CD8-positive, alpha-beta memory T cell (primary cell): ENCODE measurements around the gene RALGAPA2. TPM values are rescaled to one million over a fixed set of nuclear protein-coding genes. Genes with fewer than 3 reads are reported as not detected.

Source experiments
- CTCF ChIA-PET: fragments of 350-600 bp; sonication (Branson Sonifier 250); formaldehyde crosslinking; loops from one replicate; lab custom pipeline; 2021; ENCODE audit warnings: antibody characterized with exemption; lab: Charles Lee
- POLR2A ChIA-PET: fragments of 350-600 bp; sonication (Branson Sonifier 250); formaldehyde crosslinking; loops from one replicate; lab custom pipeline; 2021; ENCODE audit warnings: antibody characterized with exemption; lab: Charles Lee
- DNase-seq, 5 donors: peaks; one replicate each; pipeline versions ENCODE4 v3.0.0 to v3.0.0-alpha.2; 2020 to 2022; ENCODE audit warnings: mixed read lengths in 1 of 5
- H3K27ac ChIP-seq: one replicate; pipeline ENCODE4 v1.7.0; 2013; ENCODE audit warnings: low read depth, mild to moderate bottlenecking, low read length, moderate library complexity
- H3K27me3 ChIP-seq: 2 replicates; pipeline ENCODE4 v1.7.0; 2013; ENCODE audit warnings: low read length, mild to moderate bottlenecking; ENCODE audit not compliant: insufficient read depth, poor library complexity, severe bottlenecking
- H3K36me3 ChIP-seq: 2 replicates; pipeline ENCODE4 v1.7.0; 2013; ENCODE audit warnings: mild to moderate bottlenecking, low read length, moderate library complexity; ENCODE audit not compliant: insufficient read depth
- H3K4me1 ChIP-seq: 2 replicates; pipeline ENCODE4 v1.7.0; 2013; ENCODE audit warnings: mild to moderate bottlenecking, low read length, moderate library complexity; ENCODE audit not compliant: insufficient read depth
- H3K4me3 ChIP-seq: 2 replicates; pipeline ENCODE4 v1.7.0; 2013; ENCODE audit warnings: mild to moderate bottlenecking, low read length
- H3K9me3 ChIP-seq: 2 replicates; pipeline ENCODE4 v1.7.0; 2013; ENCODE audit warnings: mild to moderate bottlenecking, low read length
- H3K27ac Mint-ChIP-seq, 8 donors: one replicate each; pipeline ENCODE4 v1.8.0; 2020 to 2021; ENCODE audit warnings: mixed read lengths in 8 of 8, mild to moderate bottlenecking in 6 of 8, inconsistent platforms in 3 of 8, moderate library complexity in 3 of 8
- H3K27me3 Mint-ChIP-seq, 2 donors: one replicate each; pipeline ENCODE4 v1.8.0; 2020 to 2021; ENCODE audit warnings: mixed read lengths in 2 of 2, mild to moderate bottlenecking in 1 of 2, moderate library complexity in 1 of 2
- H3K36me3 Mint-ChIP-seq, 3 donors: one replicate each; pipeline ENCODE4 v1.8.0; 2020 to 2021; ENCODE audit warnings: mixed read lengths in 3 of 3, inconsistent platforms in 1 of 3, mild to moderate bottlenecking in 1 of 3
- H3K4me1 Mint-ChIP-seq, 3 donors: one replicate each; pipeline ENCODE4 v1.8.0; 2020 to 2021; ENCODE audit warnings: mixed read lengths in 3 of 3, inconsistent platforms in 1 of 3, mild to moderate bottlenecking in 1 of 3
- H3K4me3 Mint-ChIP-seq, 7 donors: one replicate each; pipeline ENCODE4 v1.8.0; 2020 to 2021; ENCODE audit warnings: mixed read lengths in 7 of 7, mild to moderate bottlenecking in 6 of 7, moderate library complexity in 4 of 7, inconsistent platforms in 2 of 7
- H3K9me3 Mint-ChIP-seq, 5 donors: one replicate each; pipeline ENCODE4 v1.8.0; 2020 to 2022; ENCODE audit warnings: mixed read lengths in 5 of 5, mild to moderate bottlenecking in 3 of 5, moderate library complexity in 2 of 5, inconsistent platforms in 1 of 5
- polyA plus RNA-seq: library from polyadenylated mRNA; unstranded; fragments of 300-500 nt; fragmentation: Illumina TruSeq; gene quantifications from one replicate; pipeline ENCODE4 v1.2.3, GENCODE V29; 2021
- total RNA-seq, 2 experiments: library from RNA; stranded (reverse); gene quantifications; one replicate each; pipeline ENCODE4 v1.2.3, GENCODE V29; 2021

RALGAPA2 gene
- total and polyA plus RNA-seq, 3 experiments from 2014 or later, result 7.4 to 14.5 (median 13.4) TPM

DNA sequence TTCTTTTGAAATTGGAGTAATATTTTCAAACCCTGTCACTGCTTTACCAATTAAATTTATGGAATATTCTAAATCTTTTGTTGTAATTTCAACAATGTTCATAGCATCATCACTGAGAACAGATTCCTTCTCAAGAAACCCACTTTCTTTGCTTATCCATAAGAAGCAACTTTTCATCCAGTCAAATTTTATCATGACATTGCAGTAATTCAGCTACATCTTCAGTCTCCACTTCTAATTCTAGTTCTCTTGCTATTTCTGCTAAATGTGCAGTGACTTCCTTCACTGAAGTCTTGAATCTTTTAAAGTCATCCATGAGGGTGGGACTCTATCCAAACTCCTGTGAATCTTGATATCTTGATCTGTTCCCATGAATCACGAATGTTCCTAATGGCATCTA is 212.1 kb downstream of the RALGAPA2 start:
- no peaks in the 10 kb centered on the region for H3K4me1 ChIP-seq
- H3K27me3 ChIP-seq, result no peaks in the 10 kb centered on the region
- Mint-ChIP-seq H3K27me3 (no peaks in the 10 kb centered on the region), H3K4me3 (no peak overlapping the region), H3K9me3 (no peaks in the 10 kb centered on the region), H3K27ac (no peak overlapping the region), H3K4me1 (no peaks in the 10 kb centered on the region), H3K36me3 (peaks cover 19 to 90% (median 43%) of the 10 kb centered on the region in 3 donors)
- H3K27ac ChIP-seq, result no peak overlapping the region
- no peak for DNase-seq
- H3K36me3 ChIP-seq, result peaks cover 17% of the 10 kb centered on the region
- CTCF ChIA-PET, result interaction anchor here (1.1 kb wide), 1 partner anchor 14 kb away, joined by 3 read pairs; no protein-coding TSS in a partner anchor
- H3K9me3 ChIP-seq, result no peaks in the 10 kb centered on the region
- no peak overlapping the region for H3K4me3 ChIP-seq
- POLR2A ChIA-PET, result no interaction called here

DNA sequence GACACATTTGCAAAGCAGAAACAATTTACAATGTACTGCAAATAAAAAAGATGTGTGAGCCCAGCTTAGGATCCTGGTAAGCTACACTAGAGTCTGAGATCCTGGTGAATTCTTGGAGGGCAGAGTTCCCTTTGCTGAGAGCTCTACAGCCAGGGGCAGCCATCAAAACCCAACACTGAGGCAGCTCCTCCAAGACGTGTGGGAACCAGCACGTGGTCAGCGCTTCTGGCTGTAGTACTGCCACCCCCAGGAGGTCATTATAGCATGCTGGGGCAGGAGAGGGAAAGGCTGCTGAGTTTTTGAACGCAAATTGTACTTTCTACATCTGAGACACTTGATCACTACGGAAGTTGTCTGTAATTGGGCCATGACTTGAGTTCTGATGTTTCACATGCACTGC is 213.0 kb downstream of the RALGAPA2 start:
- Histone ChIP-seq H3K27me3 (no peaks in the 10 kb centered on the region), H3K36me3 (peaks cover 17% of the 10 kb centered on the region), H3K4me3 (no peak overlapping the region), H3K27ac (no peak overlapping the region), H3K9me3 (no peaks in the 10 kb centered on the region), H3K4me1 (no peaks in the 10 kb centered on the region)
- H3K4me3 Mint-ChIP-seq, result no peak overlapping the region
- H3K4me1 Mint-ChIP-seq, result no peaks in the 10 kb centered on the region
- POLR2A ChIA-PET, result no interaction called here
- no peaks in the 10 kb centered on the region for H3K27me3 Mint-ChIP-seq
- no peaks in the 10 kb centered on the region for H3K9me3 Mint-ChIP-seq
- peaks cover 15 to 90% (median 38%) of the 10 kb centered on the region in 3 donors for H3K36me3 Mint-ChIP-seq
- CTCF ChIA-PET, result no interaction called here
- peak overlapping the region in 1 of 8 donors; percentile 17 for H3K27ac Mint-ChIP-seq
- DNase-seq, result no peak

- Mint-ChIP-seq H3K4me3 (no peak overlapping the region), H3K27ac (peak overlapping the region in 1 of 8 donors; percentile 17), H3K9me3 (no peaks in the 10 kb centered on the region), H3K4me1 (no peaks in the 10 kb centered on the region), H3K36me3 (peaks cover 14 to 91% (median 37%) of the 10 kb centered on the region in 3 donors), H3K27me3 (no peaks in the 10 kb centered on the region)
- H3K27ac ChIP-seq, result no peak overlapping the region
- CTCF ChIA-PET, result no interaction called here
- no peak for DNase-seq
- no peaks in the 10 kb centered on the region for H3K27me3 ChIP-seq
- POLR2A ChIA-PET, result no interaction called here
- no peaks in the 10 kb centered on the region for H3K9me3 ChIP-seq
- no peak overlapping the region for H3K4me3 ChIP-seq
- no peaks in the 10 kb centered on the region for H3K4me1 ChIP-seq
- peaks cover 17% of the 10 kb centered on the region for H3K36me3 ChIP-seq
These were observed 214.2 kb downstream of the RALGAPA2 start for GRCh38 chr20:20498076-20498861.

DNA sequence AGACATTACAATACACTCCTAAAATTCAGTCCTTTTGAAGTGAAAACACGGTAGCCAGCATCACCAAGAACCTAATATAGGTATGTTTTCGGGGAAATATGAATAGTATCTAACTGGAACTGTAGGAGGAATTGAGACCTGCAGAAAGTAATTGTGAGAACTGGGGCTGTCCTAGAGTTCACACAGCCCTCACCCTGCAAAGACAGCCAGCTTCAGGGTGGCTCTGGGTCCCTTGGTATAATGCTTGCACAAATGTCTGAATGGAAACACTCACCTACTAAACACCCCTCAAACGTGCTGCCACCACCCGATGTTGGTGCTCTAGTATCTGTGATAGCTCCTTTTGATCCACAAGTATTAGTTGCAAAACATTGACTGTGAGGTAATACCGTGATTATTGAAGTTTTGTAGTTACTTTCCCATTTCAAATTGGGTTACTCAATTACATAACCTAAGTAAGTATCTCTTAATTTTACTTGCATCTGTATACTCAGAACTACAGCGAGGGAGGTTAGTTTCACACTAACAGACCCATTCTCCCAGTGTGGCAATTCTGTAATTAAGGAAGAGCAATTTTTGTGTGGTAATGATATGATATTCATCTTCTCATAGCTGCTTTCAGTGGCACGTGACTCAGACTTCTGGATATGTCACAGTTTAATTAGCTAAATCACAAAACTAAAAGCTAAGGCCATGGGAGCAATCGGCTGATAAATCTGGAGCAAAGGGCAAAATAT is 215.0 kb downstream of the RALGAPA2 start:
- peaks cover 8 to 89% (median 37%) of the 10 kb centered on the region in 3 donors for H3K36me3 Mint-ChIP-seq
- no peak overlapping the region for H3K4me3 Mint-ChIP-seq
- no peaks in the 10 kb centered on the region for H3K27me3 Mint-ChIP-seq
- Histone ChIP-seq H3K36me3 (peaks cover 13% of the 10 kb centered on the region), H3K27ac (no peak overlapping the region), H3K4me1 (no peaks in the 10 kb centered on the region), H3K4me3 (no peak overlapping the region), H3K9me3 (no peaks in the 10 kb centered on the region), H3K27me3 (no peaks in the 10 kb centered on the region)
- H3K4me1 Mint-ChIP-seq, result no peaks in the 10 kb centered on the region
- ChIA-PET CTCF (no interaction called here), POLR2A (no interaction called here)
- DNase-seq, result no peak
- no peaks in the 10 kb centered on the region for H3K9me3 Mint-ChIP-seq
- peak overlapping the region in 1 of 8 donors; percentile 12 for H3K27ac Mint-ChIP-seq

DNA sequence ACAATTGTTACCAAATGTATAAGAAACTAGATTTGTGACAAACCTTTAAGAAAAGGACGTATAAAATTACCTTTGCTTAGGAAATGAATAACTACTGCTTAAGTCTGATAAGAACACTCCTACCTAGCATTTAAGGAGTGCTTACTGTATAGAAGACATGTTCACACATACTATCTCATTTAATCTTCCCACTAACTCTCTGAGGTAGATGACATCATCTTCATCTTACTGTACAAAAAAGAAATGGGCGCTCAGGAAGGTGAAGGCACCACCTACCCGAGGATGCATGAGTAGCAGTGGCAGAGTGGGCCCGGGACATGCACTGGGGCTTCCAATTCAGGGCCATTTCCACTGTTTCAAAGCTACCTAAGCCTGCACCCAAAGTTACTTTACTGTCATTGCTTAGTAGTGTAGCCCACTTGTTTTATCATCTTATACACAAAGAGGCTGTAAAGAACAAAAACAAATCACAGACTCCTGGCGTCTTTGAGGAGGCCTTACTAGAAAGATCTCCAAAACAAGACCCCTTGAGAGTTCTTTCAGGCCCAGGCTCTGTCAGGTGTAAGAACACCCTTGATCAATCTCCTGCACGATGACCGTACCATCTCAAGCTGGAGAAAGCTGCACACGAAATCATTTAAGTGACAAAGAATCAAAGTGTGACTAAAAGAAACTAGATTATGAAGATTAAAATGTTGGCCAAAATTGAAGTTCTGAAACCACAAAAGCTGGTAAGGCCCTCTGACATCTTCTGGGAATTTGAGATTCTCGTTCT is 216.5 kb downstream of the RALGAPA2 start:
- CTCF ChIA-PET, result no interaction called here
- H3K4me1 ChIP-seq, result no peaks in the 10 kb centered on the region
- H3K9me3 ChIP-seq, result no peaks in the 10 kb centered on the region
- no peak for DNase-seq
- peaks cover 12% of the 10 kb centered on the region for H3K36me3 ChIP-seq
- H3K27ac ChIP-seq, result no peak overlapping the region
- Mint-ChIP-seq H3K4me3 (no peak overlapping the region), H3K27me3 (no peaks in the 10 kb centered on the region), H3K36me3 (peaks cover 7 to 88% (median 38%) of the 10 kb centered on the region in 3 donors), H3K4me1 (no peaks in the 10 kb centered on the region), H3K27ac (no peak overlapping the region), H3K9me3 (no peaks in the 10 kb centered on the region)
- POLR2A ChIA-PET, result no interaction called here
- H3K4me3 ChIP-seq, result no peak overlapping the region
- H3K27me3 ChIP-seq, result no peaks in the 10 kb centered on the region

DNA sequence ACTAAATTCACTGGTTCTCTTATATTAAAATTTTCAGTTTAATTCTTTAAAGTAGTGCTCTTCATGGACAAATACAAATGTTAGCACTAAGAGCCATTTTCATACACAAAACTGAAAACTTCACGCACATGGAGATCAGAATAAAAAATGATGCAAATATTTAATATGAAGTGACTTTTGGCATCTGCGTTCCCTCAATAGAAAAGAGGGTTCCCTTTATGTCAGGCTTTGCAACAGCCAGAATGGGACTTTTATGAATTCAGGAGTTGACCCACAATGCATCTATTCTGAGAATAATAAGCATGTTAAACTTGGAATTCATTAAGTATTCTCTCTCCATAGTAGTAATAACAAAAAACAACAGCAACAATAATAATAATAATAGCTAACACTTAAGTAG is 218.7 kb downstream of the RALGAPA2 start:
- POLR2A ChIA-PET, result no interaction called here
- Mint-ChIP-seq H3K9me3 (no peaks in the 10 kb centered on the region), H3K4me1 (no peaks in the 10 kb centered on the region), H3K27ac (no peak overlapping the region), H3K36me3 (peaks cover 10 to 84% (median 32%) of the 10 kb centered on the region in 3 donors), H3K27me3 (no peaks in the 10 kb centered on the region), H3K4me3 (no peak overlapping the region)
- Histone ChIP-seq H3K9me3 (no peaks in the 10 kb centered on the region), H3K27me3 (no peaks in the 10 kb centered on the region), H3K4me1 (no peaks in the 10 kb centered on the region), H3K27ac (no peak overlapping the region), H3K4me3 (no peak overlapping the region), H3K36me3 (peaks cover 7% of the 10 kb centered on the region)
- no peak for DNase-seq
- CTCF ChIA-PET, result no interaction called here

GRCh38 chr20:20492521-20493332 is 219.7 kb downstream of the RALGAPA2 start:
- Mint-ChIP-seq H3K36me3 (peaks cover 16 to 83% (median 25%) of the 10 kb centered on the region in 3 donors), H3K27ac (no peak overlapping the region), H3K4me1 (no peaks in the 10 kb centered on the region), H3K4me3 (no peak overlapping the region), H3K27me3 (no peaks in the 10 kb centered on the region), H3K9me3 (no peaks in the 10 kb centered on the region)
- ChIA-PET POLR2A (no interaction called here), CTCF (no interaction called here)
- no peaks in the 10 kb centered on the region for H3K4me1 ChIP-seq
- no peak overlapping the region for H3K4me3 ChIP-seq
- no peaks in the 10 kb centered on the region for H3K9me3 ChIP-seq
- no peaks in the 10 kb centered on the region for H3K27me3 ChIP-seq
- no peak overlapping the region for H3K27ac ChIP-seq
- H3K36me3 ChIP-seq, result peaks cover 1% of the 10 kb centered on the region
- no peak for DNase-seq
